ENCODE results near the gene RGCC.

Gene RGCC

GRCh38 chr13:41516760-41517159, 59.4 kb downstream of the RGCC start:
- ChIA-PET CTCF (no interaction called here), POLR2A (no interaction called here)
- no peak for DNase-seq (ENCODE audit: extremely low spot score)
- TF ChIP-seq CTCF (IDR thresholded peaks at IDR 0.05; ENCODE audit: control extremely low read depth, extremely low read depth, low read depth, missing control alignments) = no peak

DNA sequence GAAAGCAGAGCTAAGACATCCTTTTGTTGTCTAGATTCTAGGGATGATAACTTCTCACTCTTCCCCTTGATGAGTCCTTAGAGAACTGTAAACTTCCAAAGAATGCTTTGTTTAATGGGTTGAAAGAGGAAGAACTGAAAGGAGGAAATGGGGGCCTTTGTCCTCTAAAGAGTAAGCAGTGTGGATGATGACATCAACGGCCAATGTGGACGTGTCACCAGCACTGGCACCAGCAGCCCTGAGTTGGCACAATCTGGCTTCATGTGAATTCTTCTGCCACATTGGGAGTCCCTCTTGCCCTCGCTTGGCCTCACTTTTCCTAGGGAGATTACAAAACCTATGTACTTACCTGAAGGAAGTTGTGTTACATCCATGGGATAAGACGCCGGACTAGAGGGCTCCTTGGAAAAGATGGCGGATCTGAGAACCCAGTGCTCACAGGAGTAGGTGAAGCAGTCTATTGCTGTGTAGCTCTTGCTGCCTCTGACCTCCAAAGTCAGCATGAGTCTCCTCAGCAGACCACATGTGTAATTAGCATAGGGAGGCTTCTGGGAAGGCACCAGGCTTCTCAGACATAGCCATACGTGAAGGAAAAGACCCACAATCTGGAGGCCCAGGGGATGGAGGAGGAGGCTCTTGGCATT, 62.8 kb downstream of the RGCC start:
- ChIA-PET CTCF (no interaction called here), POLR2A (no interaction called here)
- TF ChIP-seq CTCF (IDR thresholded peaks at IDR 0.05; ENCODE audit: control extremely low read depth, extremely low read depth, low read depth, missing control alignments) = no peak

More for the DNA sequence above, 62.8 kb downstream of the RGCC start:
- DNase-seq (ENCODE audit: extremely low spot score) = no peak
